BJ (cell line): ENCODE measurements around the gene CRTC3. TPM values are rescaled to one million over a fixed set of nuclear protein-coding genes. Genes with fewer than 3 reads are reported as not detected.
"Not testable (repeated sequence)": the region's sequence is repeated elsewhere in the genome, so short reads cannot be mapped to it uniquely, and the experiment has no call there.

Source experiments
- CTCF ChIA-PET: fragments of 350-600 bp; formaldehyde crosslinking; extraction: SDS; loops from one replicate; lab custom pipeline; 2021; ENCODE audit warnings: antibody characterized with exemption, inconsistent platforms; lab: Yijun Ruan, JAX
- POLR2A ChIA-PET: fragments of 300-600 bp; sonication (Branson Sonifier 250); formaldehyde crosslinking; extraction: SDS; loops from one replicate; lab custom pipeline; 2021; ENCODE audit warnings: antibody characterized with exemption; lab: Charles Lee
- DNase-seq: peaks from one replicate; pipeline ENCODE4 v3.0.0-alpha.2; 2011; ENCODE audit warnings: low read depth
- H3K27me3 ChIP-seq: 2 replicates; pipeline ENCODE4 v1.6.0; 2011; ENCODE audit warnings: low read length; ENCODE audit not compliant: control insufficient read depth, insufficient read depth
- H3K36me3 ChIP-seq: 2 replicates; pipeline ENCODE4 v1.5.1; 2011; ENCODE audit warnings: low read length; ENCODE audit not compliant: control insufficient read depth, insufficient read depth
- H3K4me3 ChIP-seq: 2 replicates; pipeline ENCODE4 v1.5.1; 2011; ENCODE audit warnings: low read depth, mild to moderate bottlenecking, control low read depth, low read length
- polyA plus RNA-seq: library from polyadenylated mRNA; depleted of rRNA; stranded (reverse); fragments of >200 nt; gene quantifications from 2 replicates; pipeline ENCODE4 v1.2.3, GENCODE V29; 2011
- TF ChIP-seq, protein P1 (sequence below): IDR thresholded peaks from 2 replicates; pipeline ENCODE4 v1.5.1; 2011; ENCODE audit warnings: low read depth, mild to moderate bottlenecking, control low read depth, inconsistent platforms, low read length, moderate library complexity; ENCODE audit not compliant: insufficient read depth

CRTC3 gene
- polyA plus RNA-seq, 1 experiment = 28.5 TPM

DNA sequence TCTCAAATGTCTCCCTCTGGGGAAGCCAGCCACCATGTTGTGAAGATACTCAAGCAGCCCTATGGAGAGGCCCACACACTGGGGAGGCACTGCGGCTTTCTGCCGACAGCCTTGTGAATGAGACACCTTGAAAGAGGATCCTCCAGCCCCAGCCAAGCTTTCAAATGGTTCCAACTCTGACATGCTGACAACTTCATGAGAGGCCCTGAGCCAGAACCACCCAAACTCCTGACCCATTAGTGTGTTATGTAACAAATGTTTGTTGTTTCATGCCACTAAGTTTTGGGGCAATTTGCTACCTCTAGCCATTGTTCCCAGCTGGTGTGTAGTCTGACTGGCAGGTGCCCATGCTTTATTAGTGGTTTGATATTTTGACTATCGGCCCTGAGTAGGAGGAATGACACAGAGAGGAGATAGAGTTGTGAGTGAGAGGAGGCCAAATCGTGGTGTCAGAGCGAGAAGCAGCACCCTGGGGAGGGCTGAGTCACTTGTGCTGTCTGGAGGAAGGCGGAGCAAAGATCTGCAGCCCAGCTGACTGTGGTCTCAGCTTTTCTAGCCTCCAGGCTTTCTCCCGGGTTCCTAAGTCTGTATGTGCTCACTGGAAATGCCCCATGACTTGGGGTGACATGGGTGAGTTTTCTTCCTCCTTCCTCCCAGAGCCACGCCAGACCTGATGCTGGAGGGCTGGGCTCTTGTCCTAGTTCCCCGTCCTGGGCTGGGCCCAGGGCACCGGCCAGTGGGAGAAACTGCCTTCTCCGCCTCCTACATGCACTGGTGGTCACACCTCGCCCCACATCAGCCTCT is 130.7 kb downstream of the CRTC3 start:
- no peaks in the 10 kb centered on the region for H3K36me3 ChIP-seq
- POLR2A ChIA-PET = no interaction called here
- CTCF ChIA-PET = interaction anchor here (2.2 kb wide), 1 partner anchor 12 kb away, joined by 7 read pairs; no protein-coding TSS in a partner anchor

DNA sequence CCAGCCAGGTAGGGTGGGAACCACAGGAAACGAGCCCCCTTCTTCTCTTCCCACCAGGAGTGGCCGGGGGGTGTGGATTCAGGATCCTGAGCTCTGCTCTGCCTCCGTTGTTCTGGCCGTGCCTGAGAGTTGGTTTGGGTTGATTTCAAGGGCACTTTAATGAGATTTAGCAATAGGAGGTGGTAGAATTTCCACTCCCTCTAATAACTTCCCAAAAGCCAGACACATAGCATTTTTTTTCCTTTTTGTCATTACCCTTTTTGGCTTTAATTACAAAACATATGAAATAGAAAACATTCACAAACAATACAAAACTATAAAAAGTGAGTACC is 131.2 kb downstream of the CRTC3 start:
- H3K36me3 ChIP-seq, H3K4me3 ChIP-seq, H3K27me3 ChIP-seq, POLR2A ChIA-PET, DNase-seq: not testable (repeated sequence)
- CTCF ChIA-PET = interaction anchor here (2.2 kb wide), 1 partner anchor 13 kb away, joined by 7 read pairs; no protein-coding TSS in a partner anchor

More for the DNA sequence above, 130.7 kb downstream of the CRTC3 start:
- Histone ChIP-seq H3K27me3 (no peaks in the 10 kb centered on the region), H3K4me3 (no peak overlapping the region)
- DNase-seq = peak; percentile 67
- TF ChIP-seq, protein P1, sequence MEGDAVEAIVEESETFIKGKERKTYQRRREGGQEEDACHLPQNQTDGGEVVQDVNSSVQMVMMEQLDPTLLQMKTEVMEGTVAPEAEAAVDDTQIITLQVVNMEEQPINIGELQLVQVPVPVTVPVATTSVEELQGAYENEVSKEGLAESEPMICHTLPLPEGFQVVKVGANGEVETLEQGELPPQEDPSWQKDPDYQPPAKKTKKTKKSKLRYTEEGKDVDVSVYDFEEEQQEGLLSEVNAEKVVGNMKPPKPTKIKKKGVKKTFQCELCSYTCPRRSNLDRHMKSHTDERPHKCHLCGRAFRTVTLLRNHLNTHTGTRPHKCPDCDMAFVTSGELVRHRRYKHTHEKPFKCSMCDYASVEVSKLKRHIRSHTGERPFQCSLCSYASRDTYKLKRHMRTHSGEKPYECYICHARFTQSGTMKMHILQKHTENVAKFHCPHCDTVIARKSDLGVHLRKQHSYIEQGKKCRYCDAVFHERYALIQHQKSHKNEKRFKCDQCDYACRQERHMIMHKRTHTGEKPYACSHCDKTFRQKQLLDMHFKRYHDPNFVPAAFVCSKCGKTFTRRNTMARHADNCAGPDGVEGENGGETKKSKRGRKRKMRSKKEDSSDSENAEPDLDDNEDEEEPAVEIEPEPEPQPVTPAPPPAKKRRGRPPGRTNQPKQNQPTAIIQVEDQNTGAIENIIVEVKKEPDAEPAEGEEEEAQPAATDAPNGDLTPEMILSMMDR = no peak

DNA sequence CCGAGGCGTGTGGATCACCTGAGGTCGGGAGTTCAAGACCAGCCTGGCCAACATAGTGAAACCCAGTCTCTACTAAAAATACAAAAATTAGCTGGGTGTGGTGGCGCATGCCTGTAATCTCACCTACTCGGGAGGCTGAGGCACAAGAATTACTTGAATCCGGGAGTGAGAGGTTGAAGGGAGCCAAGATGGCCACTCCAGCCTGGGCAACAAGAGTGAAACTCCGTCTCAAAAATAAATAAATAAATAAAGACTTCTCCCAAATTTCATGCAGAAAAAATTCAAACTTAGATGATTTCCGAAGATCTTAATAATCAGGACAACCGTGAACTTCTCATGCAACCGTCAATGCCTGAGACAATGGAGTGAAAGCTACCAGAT is 134.3 kb downstream of the CRTC3 start:
- DNase-seq, H3K4me3 ChIP-seq, H3K36me3 ChIP-seq, POLR2A ChIA-PET, H3K27me3 ChIP-seq: not testable (repeated sequence)
- CTCF ChIA-PET = interaction anchor here (1.6 kb wide), 1 partner anchor 222 kb away, joined by 6 read pairs; no protein-coding TSS in a partner anchor

DNA sequence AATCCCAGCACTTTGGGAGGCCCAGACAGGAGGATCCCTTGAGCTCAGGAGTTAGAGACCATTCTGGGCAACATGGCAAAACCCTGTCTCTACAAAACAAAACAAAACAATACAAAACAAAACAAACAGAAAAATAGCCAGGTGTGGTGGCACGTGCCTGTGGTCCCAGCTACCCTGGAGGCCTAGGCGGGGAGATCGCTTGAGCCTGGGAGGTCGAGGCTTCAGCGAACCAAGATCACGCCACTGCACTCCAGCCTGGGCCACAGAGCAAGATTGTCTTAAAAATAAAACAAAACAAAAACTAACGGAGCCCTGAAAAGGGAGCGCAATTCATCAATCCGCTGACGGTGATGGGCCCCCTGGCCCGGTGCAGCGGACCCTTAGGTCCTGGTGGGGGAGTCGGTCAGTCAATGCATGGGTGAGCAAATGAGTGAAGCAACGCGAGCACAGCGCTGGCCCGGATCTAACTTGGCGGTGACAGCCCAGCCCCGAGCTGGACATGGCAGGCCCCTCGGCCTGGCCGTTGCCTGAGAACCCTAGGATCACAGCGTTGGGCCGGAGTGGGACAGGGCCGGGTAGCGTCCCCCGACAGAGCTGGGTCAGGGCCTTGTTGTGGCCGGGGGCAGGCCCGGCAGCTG is 135.0 kb downstream of the CRTC3 start:
- ChIA-PET POLR2A (no interaction called here), CTCF (interaction anchor here (0.6 to 1.6 kb wide), 4 partner anchors 8 to 222 kb away, joined by 3 to 6 read pairs (median 3); no protein-coding TSS in a partner anchor)
- Histone ChIP-seq H3K36me3 (no peaks in the 10 kb centered on the region), H3K4me3 (peak overlapping the region; percentile 60), H3K27me3 (no peaks in the 10 kb centered on the region; the same call in 1 of the 2 replicates)
- no peak for DNase-seq
- TF ChIP-seq, protein P1 = no peak

DNA sequence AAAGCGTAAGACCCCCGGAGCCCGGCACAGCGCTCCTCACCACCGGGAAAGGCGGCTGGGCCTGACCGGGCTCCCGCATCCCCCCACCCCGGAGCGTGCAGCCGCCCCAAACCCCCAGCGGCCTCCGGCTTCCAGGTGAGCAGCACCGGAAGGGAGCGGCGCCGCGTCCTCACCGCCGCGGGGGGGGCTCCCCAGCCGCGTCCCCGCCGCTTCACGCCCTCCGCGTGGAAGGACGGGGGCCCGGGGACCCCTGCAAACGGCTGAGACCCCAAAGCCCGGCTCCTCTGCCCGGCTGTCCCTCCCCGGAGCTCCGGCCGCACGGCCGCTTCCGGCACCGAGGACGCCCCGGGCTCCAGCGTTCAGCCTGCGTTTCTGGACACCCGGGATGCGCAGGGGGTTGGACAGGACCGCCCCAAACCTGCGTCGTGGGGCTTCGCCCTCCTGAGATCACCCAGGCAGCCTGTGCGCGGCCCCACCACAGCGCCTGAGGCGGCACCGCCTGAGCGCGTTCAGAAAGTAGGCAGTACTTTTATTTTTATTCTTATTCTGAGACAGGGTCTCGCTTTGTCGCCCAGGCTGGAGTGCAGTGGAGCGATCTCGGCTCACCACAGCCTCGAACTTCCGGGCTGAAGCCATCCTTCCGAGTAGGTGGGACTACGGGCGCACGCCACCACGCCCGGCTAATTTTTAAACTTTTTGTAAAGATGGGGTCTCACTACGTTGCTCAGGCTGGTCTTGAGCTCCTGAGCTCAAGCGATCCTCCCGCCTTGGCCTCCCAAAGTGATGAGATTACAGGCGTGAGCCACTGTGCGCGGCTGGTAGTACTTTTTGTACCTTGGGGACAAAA is 135.8 kb downstream of the CRTC3 start:
- no peak for DNase-seq
- POLR2A ChIA-PET = no interaction called here
- Histone ChIP-seq H3K36me3 (no peaks in the 10 kb centered on the region), H3K4me3 (peak overlapping the region; percentile 60), H3K27me3 (no peaks in the 10 kb centered on the region; the same call in 1 of the 2 replicates)
- TF ChIP-seq, protein P1 = no peak
- CTCF ChIA-PET = interaction anchor here (0.6 to 1.6 kb wide), 4 partner anchors 9 to 221 kb away, joined by 3 to 6 read pairs (median 3); no protein-coding TSS in a partner anchor
